ENCODE results near the gene CD52. TPM values are rescaled to one million over a fixed set of nuclear protein-coding genes. Genes with fewer than 3 reads are reported as not detected.

The CD52 gene
- total RNA-seq, 1 experiment from 2014 or later = not detected

GRCh38 chr1:26350701-26351589 lies 33.2 kb downstream of the CD52 start:
- no peaks in the 10 kb centered on the region for H3K27me3 ChIP-seq (replicated peaks; ENCODE audit: insufficient read depth, low read depth, low read length, poor library complexity)
- BruUV-seq (replicated peaks) = no TSS peak
- no peaks in the 10 kb centered on the region for H3K36me3 ChIP-seq (ENCODE audit: insufficient read depth, low read length, poor library complexity, severe bottlenecking)
- H3K4me3 ChIP-seq (ENCODE audit: low read depth, low read length, poor library complexity, severe bottlenecking) = no peak overlapping the region
- DNase-seq (ENCODE audit: low spot score) = no peak
- ChIA-PET CTCF (interaction anchor here (0.7 kb wide), 1 partner anchor 66 kb away, joined by 3 read pairs; no protein-coding TSS in a partner anchor), POLR2A (ENCODE audit: low non-redundant PET) (no interaction called here)
- H3K27ac ChIP-seq (ENCODE audit: low read depth, low read length, poor library complexity, severe bottlenecking) = no peak overlapping the region
- intact Hi-C loops (cut with micrococcal nuclease; ENCODE audit: unreplicated experiment) = no loop called here
- no peaks in the 10 kb centered on the region for H3K4me1 ChIP-seq (ENCODE audit: insufficient read depth, low read length, poor library complexity, severe bottlenecking)
- H3K9me3 ChIP-seq (ENCODE audit: low read depth, low read length, poor library complexity, severe bottlenecking) = no peaks in the 10 kb centered on the region
- TF ChIP-seq, protein P1, sequence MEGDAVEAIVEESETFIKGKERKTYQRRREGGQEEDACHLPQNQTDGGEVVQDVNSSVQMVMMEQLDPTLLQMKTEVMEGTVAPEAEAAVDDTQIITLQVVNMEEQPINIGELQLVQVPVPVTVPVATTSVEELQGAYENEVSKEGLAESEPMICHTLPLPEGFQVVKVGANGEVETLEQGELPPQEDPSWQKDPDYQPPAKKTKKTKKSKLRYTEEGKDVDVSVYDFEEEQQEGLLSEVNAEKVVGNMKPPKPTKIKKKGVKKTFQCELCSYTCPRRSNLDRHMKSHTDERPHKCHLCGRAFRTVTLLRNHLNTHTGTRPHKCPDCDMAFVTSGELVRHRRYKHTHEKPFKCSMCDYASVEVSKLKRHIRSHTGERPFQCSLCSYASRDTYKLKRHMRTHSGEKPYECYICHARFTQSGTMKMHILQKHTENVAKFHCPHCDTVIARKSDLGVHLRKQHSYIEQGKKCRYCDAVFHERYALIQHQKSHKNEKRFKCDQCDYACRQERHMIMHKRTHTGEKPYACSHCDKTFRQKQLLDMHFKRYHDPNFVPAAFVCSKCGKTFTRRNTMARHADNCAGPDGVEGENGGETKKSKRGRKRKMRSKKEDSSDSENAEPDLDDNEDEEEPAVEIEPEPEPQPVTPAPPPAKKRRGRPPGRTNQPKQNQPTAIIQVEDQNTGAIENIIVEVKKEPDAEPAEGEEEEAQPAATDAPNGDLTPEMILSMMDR (conservative IDR thresholded peaks at IDR 0.05; ENCODE audit: low read depth, low read length) = no peak
- TF ChIP-seq EZH2 (IDR thresholded peaks at IDR 0.05; ENCODE audit: borderline replicate concordance, low read depth, low read length, poor library complexity, severe bottlenecking) = no peak

GRCh38 chr1:26351590-26352337 lies 34.0 kb downstream of the CD52 start:
- intact Hi-C loops (cut with micrococcal nuclease; ENCODE audit: unreplicated experiment) = no loop called here
- POLR2A ChIA-PET (ENCODE audit: low non-redundant PET) = no interaction called here
- Histone ChIP-seq H3K4me3 (ENCODE audit: low read depth, low read length, poor library complexity, severe bottlenecking) (no peak overlapping the region), H3K9me3 (ENCODE audit: low read depth, low read length, poor library complexity, severe bottlenecking) (no peaks in the 10 kb centered on the region), H3K27ac (ENCODE audit: low read depth, low read length, poor library complexity, severe bottlenecking) (no peak overlapping the region), H3K27me3 (replicated peaks; ENCODE audit: insufficient read depth, low read depth, low read length, poor library complexity) (no peaks in the 10 kb centered on the region), H3K36me3 (ENCODE audit: insufficient read depth, low read length, poor library complexity, severe bottlenecking) (no peaks in the 10 kb centered on the region), H3K4me1 (ENCODE audit: insufficient read depth, low read length, poor library complexity, severe bottlenecking) (no peaks in the 10 kb centered on the region)
- CTCF ChIA-PET = no interaction called here
- TF ChIP-seq, protein P1 (conservative IDR thresholded peaks at IDR 0.05; ENCODE audit: low read depth, low read length) = no peak
- TF ChIP-seq EZH2 (IDR thresholded peaks at IDR 0.05; ENCODE audit: borderline replicate concordance, low read depth, low read length, poor library complexity, severe bottlenecking) = no peak
- DNase-seq (ENCODE audit: low spot score) = no peak
- no TSS peak for BruUV-seq (replicated peaks)

GRCh38 chr1:26352338-26352679 lies 34.6 kb downstream of the CD52 start:
- ChIA-PET CTCF (no interaction called here), POLR2A (ENCODE audit: low non-redundant PET) (no interaction called here)
- intact Hi-C loops (cut with micrococcal nuclease; ENCODE audit: unreplicated experiment) = no loop called here
- TF ChIP-seq EZH2 (IDR thresholded peaks at IDR 0.05; ENCODE audit: borderline replicate concordance, low read depth, low read length, poor library complexity, severe bottlenecking) = no peak
- TF ChIP-seq, protein P1 (conservative IDR thresholded peaks at IDR 0.05; ENCODE audit: low read depth, low read length) = no peak
- no TSS peak for BruUV-seq (replicated peaks)
- H3K27ac ChIP-seq (ENCODE audit: low read depth, low read length, poor library complexity, severe bottlenecking) = no peak overlapping the region
- H3K9me3 ChIP-seq (ENCODE audit: low read depth, low read length, poor library complexity, severe bottlenecking) = no peaks in the 10 kb centered on the region
- H3K27me3 ChIP-seq (replicated peaks; ENCODE audit: insufficient read depth, low read depth, low read length, poor library complexity) = no peaks in the 10 kb centered on the region
- DNase-seq (ENCODE audit: low spot score) = no peak
- H3K36me3 ChIP-seq (ENCODE audit: insufficient read depth, low read length, poor library complexity, severe bottlenecking) = no peaks in the 10 kb centered on the region
- no peaks in the 10 kb centered on the region for H3K4me1 ChIP-seq (ENCODE audit: insufficient read depth, low read length, poor library complexity, severe bottlenecking)
- H3K4me3 ChIP-seq (ENCODE audit: low read depth, low read length, poor library complexity, severe bottlenecking) = no peak overlapping the region

Measured in A673 (cell line).